Activated T-cell treated with anti-CD3 and anti-CD28 coated beads, Interleukin-2, amount 50 U/mL, for 24 hours (primary cell): Measurements from ENCODE around the gene CNTNAP3.
"Not testable (repeated sequence)": the region's sequence is repeated elsewhere in the genome, so short reads cannot be mapped to it uniquely, and the experiment has no call there.

Source experiments
- DNase-seq: peaks from one replicate; pipeline ENCODE4 v3.0.0-alpha.2; 2020
- H3K27ac Mint-ChIP-seq: 2 replicates; pipeline ENCODE4 v1.8.0; 2020; ENCODE audit warnings: mild to moderate bottlenecking, mixed read lengths
- H3K27me3 Mint-ChIP-seq: 2 replicates; pipeline ENCODE4 v1.8.0; 2020; ENCODE audit warnings: mixed read lengths
- H3K36me3 Mint-ChIP-seq: 2 replicates; pipeline ENCODE4 v1.8.0; 2020; ENCODE audit warnings: low read depth, mixed read lengths
- H3K4me1 Mint-ChIP-seq: 2 replicates; pipeline ENCODE4 v1.8.0; 2020; ENCODE audit warnings: low read depth, mixed read lengths
- H3K4me3 Mint-ChIP-seq: 2 replicates; pipeline ENCODE4 v1.8.0; 2020; ENCODE audit warnings: mild to moderate bottlenecking, moderate library complexity, mixed read lengths
- H3K9me3 Mint-ChIP-seq: 2 replicates; pipeline ENCODE4 v1.8.0; 2020; ENCODE audit warnings: mixed read lengths

Gene CNTNAP3

DNA sequence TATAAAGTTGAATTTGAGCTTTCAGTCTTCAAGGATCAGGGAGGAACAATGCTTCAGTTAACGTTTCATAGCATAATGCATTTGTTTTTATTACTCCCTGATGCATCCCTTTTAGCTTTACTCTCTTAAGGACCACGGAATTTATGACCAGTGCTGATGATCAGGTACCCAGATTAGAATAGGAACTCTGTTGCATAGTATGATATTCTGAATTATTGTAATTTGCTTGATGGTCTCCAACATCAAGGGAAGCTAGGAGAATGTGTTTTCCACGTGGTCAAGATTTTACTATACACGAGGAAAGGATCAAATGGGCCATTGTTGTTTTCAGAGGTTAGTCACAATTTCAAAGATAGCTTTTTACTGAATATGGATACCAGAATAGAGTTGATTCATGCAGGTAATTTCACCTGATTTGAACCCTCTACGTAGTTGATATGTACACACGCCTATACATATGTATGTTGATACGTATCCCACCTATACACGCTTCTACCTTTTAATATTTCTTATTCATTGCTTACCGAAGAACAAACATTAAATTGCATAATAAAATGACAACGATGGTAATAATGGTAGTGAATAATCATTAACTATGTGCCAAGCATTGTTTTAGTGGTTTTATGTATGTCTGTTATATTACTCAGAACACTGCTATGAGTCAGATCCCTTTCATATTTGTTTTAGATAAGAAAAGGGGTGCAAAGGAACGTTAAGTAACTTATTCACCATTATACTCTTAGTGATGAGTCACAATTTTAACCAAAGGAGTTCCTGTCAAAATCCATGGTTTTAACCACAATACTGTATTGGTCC, 257.6 kb downstream of the CNTNAP3 start:
- not testable (repeated sequence) for H3K4me1 Mint-ChIP-seq, H3K27me3 Mint-ChIP-seq, H3K36me3 Mint-ChIP-seq, DNase-seq, H3K27ac Mint-ChIP-seq, H3K9me3 Mint-ChIP-seq, H3K4me3 Mint-ChIP-seq

DNA sequence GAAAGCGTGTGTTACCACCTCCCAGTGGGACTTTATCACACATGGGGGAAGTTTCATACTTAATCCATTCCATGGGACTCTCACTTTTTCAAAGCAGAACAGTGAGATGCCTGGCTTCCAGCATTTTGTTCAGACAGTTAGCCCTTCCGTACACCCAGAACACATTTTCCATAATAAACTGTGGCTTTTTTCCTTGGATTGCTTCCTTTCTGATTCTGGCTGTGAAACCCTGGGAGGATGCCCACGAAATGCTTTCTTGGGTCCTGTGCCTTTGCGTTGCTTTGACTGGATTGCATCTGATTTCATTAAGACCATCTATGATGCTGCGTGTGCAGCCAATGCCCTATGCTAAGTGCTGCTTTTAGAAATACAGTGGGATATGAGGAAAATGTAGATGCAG, 259.1 kb downstream of the CNTNAP3 start:
- not testable (repeated sequence) for H3K4me3 Mint-ChIP-seq, H3K4me1 Mint-ChIP-seq, H3K27me3 Mint-ChIP-seq, H3K27ac Mint-ChIP-seq, H3K36me3 Mint-ChIP-seq, DNase-seq, H3K9me3 Mint-ChIP-seq

DNA sequence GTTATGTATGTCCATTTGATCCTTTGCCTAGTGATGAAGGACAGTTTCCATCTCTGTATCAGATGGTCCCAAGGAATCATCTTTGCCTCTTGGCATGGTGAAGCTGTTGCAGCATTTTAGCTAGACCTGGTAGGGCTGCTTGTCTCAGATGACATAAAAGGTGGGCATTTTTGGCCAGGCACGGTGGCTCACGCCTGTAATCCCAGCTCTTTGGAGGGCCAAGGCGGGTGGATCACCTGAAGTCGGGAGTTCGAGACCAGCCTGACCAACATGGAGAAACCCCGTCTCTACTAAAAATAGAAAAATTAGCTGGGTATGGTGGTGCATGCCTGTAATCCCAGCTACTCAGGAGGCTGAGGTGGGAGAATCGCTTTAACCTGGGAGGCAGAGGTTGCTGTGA, 259.8 kb downstream of the CNTNAP3 start:
- not testable (repeated sequence) for H3K4me1 Mint-ChIP-seq, H3K27ac Mint-ChIP-seq, H3K4me3 Mint-ChIP-seq, H3K27me3 Mint-ChIP-seq, H3K36me3 Mint-ChIP-seq, H3K9me3 Mint-ChIP-seq, DNase-seq

DNA sequence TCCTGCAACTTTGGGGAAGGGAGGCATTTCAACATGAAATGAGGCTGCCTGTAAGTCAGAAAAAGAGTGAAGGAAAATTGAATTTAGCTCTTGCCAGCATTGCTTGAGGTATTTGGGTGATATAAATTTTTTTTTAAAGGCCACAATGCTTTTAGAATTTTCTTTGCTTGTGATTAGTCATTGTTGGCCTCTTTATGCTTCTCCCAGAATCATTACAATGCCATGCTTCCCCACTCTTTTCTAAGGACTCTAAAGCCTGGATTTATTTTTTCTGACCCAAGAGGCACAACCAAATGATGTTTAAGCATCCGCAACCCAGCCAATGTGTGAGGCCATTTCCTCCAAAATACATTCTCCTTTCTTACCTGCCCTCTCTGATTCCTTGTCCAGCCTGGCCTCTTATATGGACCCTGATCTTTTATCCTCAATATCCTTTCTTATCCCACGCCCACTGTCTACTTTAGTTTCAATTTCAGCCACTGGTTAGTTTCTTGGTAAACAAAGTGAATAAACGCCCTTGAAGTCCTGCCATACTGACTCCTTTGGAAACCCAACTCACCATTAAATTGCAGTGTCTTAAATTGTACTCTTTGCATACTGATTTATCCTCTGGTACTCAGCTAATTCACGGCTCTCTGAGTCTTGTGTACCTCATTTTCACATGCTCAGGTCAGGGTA, 261.9 kb downstream of the CNTNAP3 start:
- not testable (repeated sequence) for H3K9me3 Mint-ChIP-seq, H3K27me3 Mint-ChIP-seq, H3K4me3 Mint-ChIP-seq, DNase-seq, H3K27ac Mint-ChIP-seq, H3K4me1 Mint-ChIP-seq, H3K36me3 Mint-ChIP-seq
